Measurements from ENCODE around the gene STARD13. TPM values are rescaled to one million over a fixed set of nuclear protein-coding genes. Genes with fewer than 3 reads are reported as not detected.

The STARD13 gene
- total and polyA plus RNA-seq, 12 donors: 7.1 to 38.3 (median 27.8) TPM

GRCh38 chr13:33284031-33284430 lies 1.5 kb downstream of the STARD13 start:
- Histone ChIP-seq H3K36me3 (peaks cover 0 to 9% (median 0%) of the 10 kb centered on the region in 9 donors), H3K4me1 (peaks cover 10 to 69% (median 55%) of the 10 kb centered on the region in 9 donors), H3K27me3 (no peaks in the 10 kb centered on the region), H3K4me3 (peak overlapping the region; percentile 59 to 84 (median 72)), H3K27ac (peak overlapping the region; percentile 84 to 98 (median 95)), H3K9me3 (no peaks in the 10 kb centered on the region)
- TF ChIP-seq, protein P1, sequence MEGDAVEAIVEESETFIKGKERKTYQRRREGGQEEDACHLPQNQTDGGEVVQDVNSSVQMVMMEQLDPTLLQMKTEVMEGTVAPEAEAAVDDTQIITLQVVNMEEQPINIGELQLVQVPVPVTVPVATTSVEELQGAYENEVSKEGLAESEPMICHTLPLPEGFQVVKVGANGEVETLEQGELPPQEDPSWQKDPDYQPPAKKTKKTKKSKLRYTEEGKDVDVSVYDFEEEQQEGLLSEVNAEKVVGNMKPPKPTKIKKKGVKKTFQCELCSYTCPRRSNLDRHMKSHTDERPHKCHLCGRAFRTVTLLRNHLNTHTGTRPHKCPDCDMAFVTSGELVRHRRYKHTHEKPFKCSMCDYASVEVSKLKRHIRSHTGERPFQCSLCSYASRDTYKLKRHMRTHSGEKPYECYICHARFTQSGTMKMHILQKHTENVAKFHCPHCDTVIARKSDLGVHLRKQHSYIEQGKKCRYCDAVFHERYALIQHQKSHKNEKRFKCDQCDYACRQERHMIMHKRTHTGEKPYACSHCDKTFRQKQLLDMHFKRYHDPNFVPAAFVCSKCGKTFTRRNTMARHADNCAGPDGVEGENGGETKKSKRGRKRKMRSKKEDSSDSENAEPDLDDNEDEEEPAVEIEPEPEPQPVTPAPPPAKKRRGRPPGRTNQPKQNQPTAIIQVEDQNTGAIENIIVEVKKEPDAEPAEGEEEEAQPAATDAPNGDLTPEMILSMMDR (IDR thresholded peaks at IDR 0.05): no peak
- DNase-seq (no peak), ATAC-seq (peak in 5 of 8 donors; percentile 27 to 68 (median 43))
- intact Hi-C loops (cut with DNase I): loop anchor here in 7 of 10 donors (2.0 to 10.0 kb wide), 8 partner anchors 49 to 259 kb away; no protein-coding TSS in a partner anchor
- WGBS, 2 donors: 5 to 18% methylated on average over 1 of the region's 1 CpG

- TF ChIP-seq, protein P1 (IDR thresholded peaks at IDR 0.05): no peak
- H3K4me1 ChIP-seq: peaks cover 10 to 76% (median 62%) of the 10 kb centered on the region in 9 donors
Observed at GRCh38 chr13:33283195-33283911, 2.2 kb downstream of the STARD13 start.

DNA sequence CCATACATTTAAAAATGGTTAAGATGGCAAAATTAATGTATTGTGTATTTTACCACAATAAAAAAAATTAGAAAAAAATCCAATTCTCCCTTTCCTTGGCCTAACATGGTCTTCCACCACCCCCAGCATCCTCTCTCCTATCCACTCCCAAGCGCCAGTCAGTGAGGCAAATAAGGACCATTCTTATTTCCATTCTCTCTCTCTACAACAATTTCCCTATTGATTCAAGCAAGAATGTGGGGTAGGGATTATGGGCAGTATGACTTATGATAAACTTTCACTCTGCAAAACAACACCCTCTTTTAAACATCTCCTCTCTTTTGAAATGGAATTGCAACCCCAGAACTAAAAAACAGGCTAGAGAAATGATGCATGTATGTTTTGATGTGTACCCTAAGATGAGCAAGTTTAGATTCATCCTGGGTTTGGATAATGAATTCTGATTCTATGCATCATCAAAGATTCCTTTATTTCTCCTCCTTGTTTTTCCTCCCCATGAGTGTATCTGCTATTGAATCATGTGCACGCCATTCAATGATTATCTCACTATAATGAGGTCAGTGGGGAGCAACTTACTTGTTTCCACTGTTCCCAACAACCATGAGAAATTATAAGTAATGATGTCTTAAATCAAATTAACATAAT lies 3.5 kb downstream of the STARD13 start:
- Histone ChIP-seq H3K27me3 (no peaks in the 10 kb centered on the region), H3K36me3 (peaks cover 0 to 9% (median 0%) of the 10 kb centered on the region in 9 donors), H3K9me3 (no peaks in the 10 kb centered on the region), H3K4me1 (peaks cover 20 to 86% (median 74%) of the 10 kb centered on the region in 9 donors), H3K27ac (peak overlapping the region in 8 of 10 donors; percentile 17 to 98 (median 93)), H3K4me3 (peak overlapping the region in 3 of 10 donors; percentile 69 to 78 (median 72))
- DNase-seq: no peak
- 87 to 89% methylated on average over 2 of the region's 2 CpGs for WGBS, 2 donors
- TF ChIP-seq, protein P1 (IDR thresholded peaks at IDR 0.05): no peak
- ATAC-seq: no peak
- intact Hi-C loops (cut with DNase I): loop anchor here in 4 of 10 donors (5.0 to 10.0 kb wide), 5 partner anchors 47 to 213 kb away; no protein-coding TSS in a partner anchor

More at GRCh38 chr13:33283195-33283911, 2.2 kb downstream of the STARD13 start:
- peaks cover 0 to 9% (median 0%) of the 10 kb centered on the region in 9 donors for H3K36me3 ChIP-seq
- WGBS, 2 donors: 17 to 21% methylated on average over 1 of the region's 1 CpG
- no peak for ATAC-seq
- H3K9me3 ChIP-seq: no peaks in the 10 kb centered on the region
- intact Hi-C loops (cut with DNase I): loop anchor here in 4 of 10 donors (5.0 to 10.0 kb wide), 5 partner anchors 49 to 211 kb away; no protein-coding TSS in a partner anchor
- H3K27ac ChIP-seq: peak overlapping the region; percentile 18 to 98 (median 93)
- H3K27me3 ChIP-seq: no peaks in the 10 kb centered on the region
- H3K4me3 ChIP-seq: peak overlapping the region in 9 of 10 donors; percentile 59 to 84 (median 72)
- DNase-seq: no peak

DNA sequence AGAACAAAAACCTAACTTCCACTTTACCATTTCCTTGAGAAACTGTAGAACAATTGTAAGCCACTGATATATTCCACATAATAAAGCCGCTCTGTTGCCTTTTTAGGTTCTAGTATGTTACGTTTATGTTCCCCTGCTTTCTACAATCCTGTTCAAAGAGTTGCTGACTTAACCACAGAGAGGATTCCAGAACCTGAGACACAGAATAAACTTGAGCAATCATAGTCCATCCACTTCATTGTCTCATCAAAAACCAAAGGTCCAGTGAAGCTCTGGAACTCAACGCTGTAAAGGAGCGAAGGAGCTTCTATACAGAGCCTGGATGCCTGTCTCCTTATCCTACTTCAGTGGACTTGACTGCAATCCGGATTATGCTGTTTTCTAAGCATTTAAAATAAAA lies 4.6 kb downstream of the STARD13 start:
- intact Hi-C loops (cut with DNase I): loop anchor here in 4 of 10 donors (5.0 to 10.0 kb wide), 5 partner anchors 46 to 214 kb away; no protein-coding TSS in a partner anchor
- Histone ChIP-seq H3K4me3 (no peak overlapping the region), H3K36me3 (peaks cover 0 to 12% (median 0%) of the 10 kb centered on the region in 9 donors), H3K27ac (peak overlapping the region in 5 of 10 donors; percentile 25 to 83 (median 65)), H3K9me3 (no peaks in the 10 kb centered on the region), H3K4me1 (peaks cover 15 to 86% (median 75%) of the 10 kb centered on the region in 9 donors), H3K27me3 (no peaks in the 10 kb centered on the region)
- WGBS, 2 donors: 91 to 92% methylated on average over 5 of the region's 5 CpGs
- no peak for ATAC-seq
- no peak for DNase-seq
- TF ChIP-seq, protein P1 (IDR thresholded peaks at IDR 0.05): no peak
